AG08395 (cell line): ENCODE results near the gene WAPL.
"Not testable (repeated sequence)": the region's sequence is repeated elsewhere in the genome, so short reads cannot be mapped to it uniquely, and the experiment has no call there.

ENCODE experiments used
- DNase-seq: peaks from one replicate; pipeline ENCODE4 v3.0.0; 2012; ENCODE audit warnings: mixed read lengths, low spot score

The WAPL gene

GRCh38 chr10:86521678-86522509, at the start of gene WAPL:
Gene WAPL, minus strand, starts transcription at chr10:86521792. Its CDS starts 3,723 bp downstream, at chr10:86518069.
- DNase-seq = peak; percentile 99

GRCh38 chr10:86569335-86569734, 47.7 kb upstream of the WAPL start:
- no peak for DNase-seq

- DNase-seq = not testable (repeated sequence)
These were observed 44.9 kb upstream of the WAPL start for GRCh38 chr10:86566518-86566917.

GRCh38 chr10:86563338-86563737, 41.7 kb upstream of the WAPL start:
- DNase-seq = not testable (repeated sequence)

GRCh38 chr10:86558695-86559094, 37.1 kb upstream of the WAPL start:
- not testable (repeated sequence) for DNase-seq

- no peak for DNase-seq
These were observed 35.5 kb upstream of the WAPL start for GRCh38 chr10:86556933-86557649.

- DNase-seq = no peak
These were observed 34.9 kb upstream of the WAPL start for GRCh38 chr10:86556532-86556931.

GRCh38 chr10:86553639-86554038, 32.0 kb upstream of the WAPL start:
- no peak for DNase-seq

- DNase-seq = no peak
These were observed 31.6 kb upstream of the WAPL start for GRCh38 chr10:86553213-86553612.

- no peak for DNase-seq
These were observed 25.7 kb upstream of the WAPL start for GRCh38 chr10:86547296-86547695.

GRCh38 chr10:86545101-86545500, 23.5 kb upstream of the WAPL start:
- no peak for DNase-seq

GRCh38 chr10:86540016-86540415, 18.4 kb upstream of the WAPL start:
- DNase-seq = no peak

GRCh38 chr10:86538547-86538946, 17.0 kb upstream of the WAPL start:
- DNase-seq = no peak

GRCh38 chr10:86538040-86538439, 16.4 kb upstream of the WAPL start:
- DNase-seq = not testable (repeated sequence)

GRCh38 chr10:86536294-86536861, 14.8 kb upstream of the WAPL start:
- DNase-seq = no peak

GRCh38 chr10:86535132-86535882, 13.7 kb upstream of the WAPL start:
- peak; percentile 88 for DNase-seq

GRCh38 chr10:86533328-86533727, 11.7 kb upstream of the WAPL start:
- DNase-seq = no peak

GRCh38 chr10:86528736-86529135, 7.1 kb upstream of the WAPL start:
- not testable (repeated sequence) for DNase-seq

GRCh38 chr10:86526606-86527005, 5.0 kb upstream of the WAPL start:
- DNase-seq = no peak

- DNase-seq = not testable (repeated sequence)
These were observed 4.1 kb upstream of the WAPL start for GRCh38 chr10:86525713-86526112.

GRCh38 chr10:86524225-86524962, 2.8 kb upstream of the WAPL start:
- DNase-seq = no peak
